HCT116 (cell line): Measurements from ENCODE around the gene CIP2A. TPM values are rescaled to one million over a fixed set of nuclear protein-coding genes. Genes with fewer than 3 reads are reported as not detected.

Source experiments
- ATAC-seq: fragments of 200-7000 bp; cut with Tn5 transposase; 2 replicates; pipeline ENCODE4 v1.9.1; 2020; ENCODE audit warnings: mild to moderate bottlenecking, moderate library complexity
- BruUV-seq: library from RNA; stranded (reverse); fragments of 400-500 nt; replicated peaks from 2 replicates; lab custom pipeline; 2021; lab: Mats Ljungman, UMichigan
- CTCF ChIA-PET: fragments of 300-600 bp; sonication (Branson Sonifier 250); formaldehyde crosslinking; loops from one replicate; lab custom pipeline; 2021; ENCODE audit warnings: antibody characterized with exemption; lab: Charles Lee
- POLR2A ChIA-PET: fragments of 300-600, 350-600 bp; sonication (Branson Sonifier 250); formaldehyde crosslinking; loops from one replicate; lab custom pipeline; 2021; ENCODE audit warnings: antibody characterized with exemption; lab: Charles Lee
- RAD21 ChIA-PET, 2 experiments: fragments of 300-600 bp; sonication (Branson Sonifier 250); formaldehyde crosslinking; loops; one replicate each; lab custom pipeline; 2023; ENCODE audit warnings: low total read pairs in 2 of 2; ENCODE audit not compliant: uncharacterized antibody in 2 of 2, unreplicated experiment in 2 of 2, low non-redundant PET in 1 of 2; lab: Charles Lee
- DNase-seq: peaks from one replicate; pipeline ENCODE4 v3.0.0-alpha.2; 2010; ENCODE audit warnings: low read depth, low spot score
- H2AFZ ChIP-seq: fragments of 200-600 bp; shearing (Covaris generic), sonication (generic); 2 replicates; pipeline ENCODE4 v1.6.1; 2017; ENCODE audit warnings: low read depth, mixed run types, mixed read lengths, antibody characterized with exemption, low read length; ENCODE audit not compliant: poor library complexity, severe bottlenecking
- H3K27ac ChIP-seq: 2 replicates; pipeline ENCODE4 v1.5.1; 2012; ENCODE audit warnings: low read depth, low read length
- H3K27me3 ChIP-seq: fragments of 200-600 bp; sonication (generic); 2 replicates; pipeline ENCODE4 v1.6.1; 2016; ENCODE audit warnings: mixed run types, low read length, mixed read lengths; ENCODE audit not compliant: insufficient read depth
- H3K36me3 ChIP-seq, 2 experiments: fragments of 200-500 bp in 1 of 2; fragments of 200-600 bp in 1 of 2; sonication (Bioruptor generic) in 1 of 2; sonication (generic) in 1 of 2; 2 replicates each; pipeline versions ENCODE4 v1.5.1 to v1.6.1; 2014 to 2016; ENCODE audit warnings: low read length in 2 of 2, inconsistent platforms in 1 of 2, mixed read lengths in 1 of 2, mixed run types in 1 of 2; ENCODE audit not compliant: insufficient read depth in 2 of 2, control insufficient read depth in 1 of 2
- H3K4me1 ChIP-seq, 2 experiments: fragments of 200-600 bp in 1 of 2; sonication (generic) in 1 of 2; 2 replicates each; pipeline versions ENCODE4 v1.5.1 to v1.6.1; 2012 to 2017; ENCODE audit warnings: low read length in 2 of 2, inconsistent platforms in 1 of 2, mild to moderate bottlenecking in 1 of 2, mixed read lengths in 1 of 2, mixed run types in 1 of 2, moderate library complexity in 1 of 2; ENCODE audit not compliant: insufficient read depth in 2 of 2, control insufficient read depth in 1 of 2
- H3K4me2 ChIP-seq: fragments of 200-600 bp; sonication (generic); 2 replicates; pipeline ENCODE4 v1.6.1; 2017; ENCODE audit warnings: mixed run types, low read length, mixed read lengths
- H3K4me3 ChIP-seq, 2 experiments: fragments of 200-600 bp in 1 of 2; sonication (generic) in 1 of 2; replicated peaks in 1 of 2; 2 replicates each; pipeline ENCODE4 v1.5.1; 2011 to 2016; ENCODE audit warnings: low read length in 2 of 2, control low read depth in 1 of 2, low read depth in 1 of 2, mild to moderate bottlenecking in 1 of 2, mixed read lengths in 1 of 2, mixed run types in 1 of 2
- H3K79me2 ChIP-seq: fragments of 200-600 bp; sonication (generic); 2 replicates; pipeline ENCODE4 v1.6.1; 2017; ENCODE audit warnings: mild to moderate bottlenecking, mixed run types, low read length, moderate library complexity, mixed read lengths; ENCODE audit not compliant: insufficient read depth
- H3K9ac ChIP-seq: fragments of 200-600 bp; sonication (generic); 2 replicates; pipeline ENCODE4 v1.6.1; 2016; ENCODE audit warnings: low read length, mixed read lengths
- H3K9me2 ChIP-seq: fragments of 200-600 bp; sonication (generic), shearing (Covaris generic); 2 replicates; pipeline ENCODE4 v1.6.1; 2017; ENCODE audit warnings: mixed run types, mild to moderate bottlenecking, moderate library complexity; ENCODE audit not compliant: insufficient read depth
- H3K9me3 ChIP-seq, 2 experiments: fragments of 200-500 bp in 1 of 2; fragments of 200-600 bp in 1 of 2; sonication (Bioruptor generic) in 1 of 2; sonication (generic) in 1 of 2; 2 replicates each; pipeline ENCODE4 v1.6.1; 2014 to 2017; ENCODE audit warnings: low read length in 2 of 2, mixed read lengths in 2 of 2, inconsistent platforms in 1 of 2, low read depth in 1 of 2, mild to moderate bottlenecking in 1 of 2, mixed run types in 1 of 2, moderate library complexity in 1 of 2; ENCODE audit not compliant: control insufficient read depth in 1 of 2, insufficient read depth in 1 of 2
- H4K20me1 ChIP-seq: fragments of 200-600 bp; sonication (generic), shearing (Covaris generic); 2 replicates; pipeline ENCODE4 v1.6.1; 2017; ENCODE audit warnings: mixed run types, mild to moderate bottlenecking, moderate library complexity; ENCODE audit not compliant: insufficient read depth
- CBX3 ChIP-seq: IDR thresholded peaks from 2 replicates; pipeline ENCODE4 v1.6.1; 2012; ENCODE audit warnings: low read depth
- CEBPB ChIP-seq: IDR thresholded peaks from 2 replicates; pipeline ENCODE4 v1.6.1; 2012; ENCODE audit warnings: low read depth
- CTCF ChIP-seq, 3 experiments: fragments of 200-600 bp in 1 of 3; sonication (generic) in 1 of 3; IDR thresholded peaks in 2 of 3; conservative IDR thresholded peaks in 1 of 3; 2 replicates each; pipeline ENCODE4 v1.5.1; 2012 to 2017; ENCODE audit warnings: low read depth in 2 of 3, low read length in 2 of 3, antibody characterized with exemption in 1 of 3, borderline replicate concordance in 1 of 3, control low read depth in 1 of 3, mild to moderate bottlenecking in 1 of 3, mixed read lengths in 1 of 3, mixed run types in 1 of 3, moderate library complexity in 1 of 3; ENCODE audit not compliant: insufficient read depth in 1 of 3
- FOSL1 ChIP-seq: IDR thresholded peaks from 2 replicates; pipeline ENCODE4 v1.6.1; 2012; ENCODE audit warnings: low read depth
- JUND ChIP-seq: IDR thresholded peaks from 2 replicates; pipeline ENCODE4 v1.6.1; 2012
- MAX ChIP-seq: IDR thresholded peaks from 2 replicates; pipeline ENCODE4 v1.6.1; 2012
- POLR2A ChIP-seq: IDR thresholded peaks from 2 replicates; pipeline ENCODE4 v1.7.0; 2011; ENCODE audit warnings: borderline replicate concordance; ENCODE audit not compliant: insufficient read depth, insufficient read length; ENCODE audit errors: extremely low read depth
- POLR2AphosphoS5 ChIP-seq: IDR thresholded peaks from 2 replicates; pipeline ENCODE4 v1.6.1; 2011; ENCODE audit warnings: mild to moderate bottlenecking, low read depth, low read length, moderate library complexity
- REST ChIP-seq: IDR thresholded peaks from 2 replicates; pipeline ENCODE4 v1.6.1; 2012; ENCODE audit warnings: low read depth
- SRF ChIP-seq: IDR thresholded peaks from 2 replicates; pipeline ENCODE4 v1.6.1; 2012; ENCODE audit warnings: low read depth
- TCF7L2 ChIP-seq: IDR thresholded peaks from 2 replicates; pipeline ENCODE4 v1.7.0; 2011; ENCODE audit warnings: borderline replicate concordance, inconsistent platforms; ENCODE audit not compliant: insufficient read depth, insufficient read length; ENCODE audit errors: extremely low read depth
- YY1 ChIP-seq: IDR thresholded peaks from 2 replicates; pipeline ENCODE4 v1.6.1; 2011; ENCODE audit warnings: low read length, low read depth, moderate library complexity, mild to moderate bottlenecking; ENCODE audit not compliant: insufficient replicate concordance; ENCODE audit errors: extremely low read depth
- ZBTB33 ChIP-seq: IDR thresholded peaks from 2 replicates; pipeline ENCODE4 v1.6.1; 2011; ENCODE audit warnings: mild to moderate bottlenecking, low read length, moderate library complexity; ENCODE audit not compliant: insufficient replicate concordance; ENCODE audit errors: extremely low read depth
- ZFX ChIP-seq: fragments of 450-650 bp; IDR thresholded peaks from 2 replicates; pipeline ENCODE4 v1.6.1; 2017
- intact Hi-C: fragments of 100-400 bp; cut with micrococcal nuclease; formaldehyde crosslinking; loops from 2 replicates; pipeline ENCODE4 v1.10.0; 2022
- total RNA-seq: library from RNA; stranded (reverse); gene quantifications from one replicate; pipeline ENCODE4 v1.2.1, GENCODE V29; 2021; ENCODE audit not compliant: unreplicated experiment

CIP2A gene
- total RNA-seq, 1 experiment from 2014 or later: 41.6 TPM

GRCh38 chr3:108569336-108569735, 19.9 kb downstream of the CIP2A start:
- H3K4me3 ChIP-seq: no peak overlapping the region
- H3K4me1 ChIP-seq: no peaks in the 10 kb centered on the region
- peaks cover 2% of the 10 kb centered on the region; the same call in 1 of the 2 replicates for H3K79me2 ChIP-seq
- ATAC-seq: no peak
- H2AFZ ChIP-seq: no peak overlapping the region
- POLR2A ChIA-PET: no interaction called here
- H3K9me2 ChIP-seq: no peaks in the 10 kb centered on the region
- H3K9me3 ChIP-seq: no peaks in the 10 kb centered on the region
- CTCF ChIA-PET: no interaction called here
- intact Hi-C loops: no loop called here
- no TSS peak for BruUV-seq
- RAD21 ChIA-PET: no interaction called here
- H3K4me2 ChIP-seq: no peak overlapping the region
- H3K27ac ChIP-seq: no peak overlapping the region
- TF ChIP-seq YY1 (no peak), JUND (no peak), CEBPB (no peak), POLR2A (no peak), POLR2AphosphoS5 (no peak), FOSL1 (no peak), CBX3 (no peak), ZBTB33 (no peak), ZFX (no peak), CTCF (IDR thresholded peaks at IDR 0.05 in 2 of 3, conservative IDR thresholded peaks at IDR 0.05 in 1 of 3; ENCODE audit: borderline replicate concordance in 1 of 3, insufficient read depth in 1 of 3, low read depth in 2 of 3, low read length in 2 of 3) (no peak), SRF (no peak), MAX (no peak), TCF7L2 (no peak), REST (no peak)
- TF ChIP-seq, all 23 proteins: peak for 0
- no peaks in the 10 kb centered on the region for H3K27me3 ChIP-seq
- no peak overlapping the region for H3K9ac ChIP-seq
- DNase-seq: no peak
- no peaks in the 10 kb centered on the region; the same call in 1 of the 2 replicates for H4K20me1 ChIP-seq
- H3K36me3 ChIP-seq: peaks cover 3 to 15% of the 10 kb centered on the region in 2 experiments; a peak in 3 of 4 replicates
